Brain pericyte (primary cell): ENCODE measurements around the gene PRKCE.
"Not testable (repeated sequence)": the region's sequence is repeated elsewhere in the genome, so short reads cannot be mapped to it uniquely, and the experiment has no call there.

Source experiments
- DNase-seq: peaks from one replicate; pipeline ENCODE4 v3.0.0-alpha.2; 2012; ENCODE audit warnings: low read depth, low spot score

Gene PRKCE

DNA sequence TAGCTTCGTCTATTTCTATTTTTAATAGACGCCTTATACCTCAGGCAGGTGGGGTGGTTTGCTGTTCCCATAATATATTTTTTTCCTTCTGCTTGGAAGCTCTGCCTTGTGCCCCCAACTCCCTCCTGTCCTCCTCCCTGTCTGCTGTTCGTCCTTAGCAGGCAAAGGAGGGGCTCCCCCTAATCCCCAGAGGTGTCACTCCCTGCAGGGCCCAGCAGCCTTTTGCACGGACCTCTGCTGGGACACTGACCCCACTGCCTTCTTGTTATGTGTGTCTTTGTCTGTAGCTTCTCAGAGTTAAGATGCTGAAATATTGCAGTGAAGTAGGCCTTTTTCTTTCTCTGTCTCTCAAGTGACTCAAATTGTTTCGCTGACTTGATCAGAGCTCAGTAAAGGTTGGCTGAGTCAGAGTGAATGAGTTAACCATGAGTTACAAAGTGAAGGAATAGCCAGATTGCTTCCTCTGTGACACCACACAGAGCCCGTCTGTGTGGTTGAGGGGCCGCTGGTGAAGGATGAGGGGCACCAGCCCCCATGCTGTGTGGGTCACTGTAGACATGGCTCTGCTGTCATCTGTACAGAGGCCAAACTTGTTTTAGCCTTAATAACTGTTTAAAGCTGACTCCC is 47.7 kb downstream of the PRKCE start:
- no peak for DNase-seq

GRCh38 chr2:45700407-45701013 is 49.0 kb downstream of the PRKCE start:
- no peak for DNase-seq

DNA sequence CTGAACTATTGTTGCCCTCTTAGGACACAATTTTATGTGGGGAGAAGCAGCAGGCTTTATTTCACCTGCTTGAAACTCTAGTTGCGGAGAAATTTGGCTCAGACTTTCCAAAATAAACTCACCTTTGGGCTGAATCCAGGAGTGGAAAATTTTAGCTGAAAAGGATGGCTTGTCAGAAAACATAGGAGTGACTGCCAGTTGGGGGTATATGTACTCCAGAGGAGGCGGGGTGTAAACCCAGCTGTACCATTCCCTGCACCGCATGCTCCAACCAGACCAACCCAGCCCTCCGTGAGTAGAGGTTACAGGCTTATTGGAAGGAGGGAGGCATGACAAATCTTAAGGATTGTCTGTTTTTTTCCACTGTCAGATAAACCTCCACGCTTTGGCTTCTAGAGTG is 53.8 kb downstream of the PRKCE start:
- DNase-seq = no peak

DNA sequence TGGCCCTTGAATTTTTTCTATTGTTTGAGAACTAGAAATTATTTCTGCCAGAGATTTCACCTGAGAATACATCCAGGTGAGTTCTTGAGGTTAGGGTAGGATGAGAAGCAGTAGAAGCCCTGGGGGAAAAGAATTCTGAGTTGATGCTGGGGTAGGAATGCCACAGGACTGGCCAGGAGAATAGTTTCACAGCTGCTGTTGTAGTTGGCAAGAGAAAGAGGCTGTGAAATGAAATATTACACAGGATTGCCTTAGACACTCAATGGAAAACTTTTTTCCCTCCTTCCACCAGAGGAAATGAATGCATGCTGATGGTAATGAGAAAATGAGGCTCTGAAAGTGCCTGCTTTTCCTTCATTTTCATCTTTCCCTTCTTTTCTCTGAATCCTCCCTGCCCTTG is 54.6 kb downstream of the PRKCE start:
- DNase-seq = no peak

- no peak for DNase-seq
These were observed 55.5 kb downstream of the PRKCE start for GRCh38 chr2:45707006-45707405.

DNA sequence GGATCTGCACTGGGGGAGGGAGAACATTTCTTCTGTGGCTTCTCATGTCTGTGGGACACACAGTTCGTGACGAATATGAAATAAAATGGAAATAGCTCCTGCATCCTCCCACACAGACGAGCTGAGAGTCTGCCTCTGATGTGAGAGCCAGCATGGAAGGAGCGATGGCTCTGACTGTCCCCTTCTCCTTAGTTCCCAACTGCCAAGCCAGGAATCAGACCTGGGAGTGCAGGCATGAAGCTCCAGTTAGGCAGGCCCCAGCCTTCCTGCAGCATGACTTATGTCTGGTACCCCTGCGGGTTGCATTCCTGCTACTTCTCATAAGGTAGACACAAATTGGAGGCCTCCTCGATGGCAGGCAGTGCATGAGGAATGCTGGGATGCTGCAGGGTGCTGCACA is 56.2 kb downstream of the PRKCE start:
- no peak for DNase-seq

GRCh38 chr2:45708501-45708900 is 57.0 kb downstream of the PRKCE start:
- DNase-seq = no peak

GRCh38 chr2:45709137-45709536 is 57.7 kb downstream of the PRKCE start:
- DNase-seq = no peak

- DNase-seq = no peak
These were observed 59.0 kb downstream of the PRKCE start for GRCh38 chr2:45710468-45710867.

GRCh38 chr2:45711224-45711623 is 59.7 kb downstream of the PRKCE start:
- DNase-seq = no peak

DNA sequence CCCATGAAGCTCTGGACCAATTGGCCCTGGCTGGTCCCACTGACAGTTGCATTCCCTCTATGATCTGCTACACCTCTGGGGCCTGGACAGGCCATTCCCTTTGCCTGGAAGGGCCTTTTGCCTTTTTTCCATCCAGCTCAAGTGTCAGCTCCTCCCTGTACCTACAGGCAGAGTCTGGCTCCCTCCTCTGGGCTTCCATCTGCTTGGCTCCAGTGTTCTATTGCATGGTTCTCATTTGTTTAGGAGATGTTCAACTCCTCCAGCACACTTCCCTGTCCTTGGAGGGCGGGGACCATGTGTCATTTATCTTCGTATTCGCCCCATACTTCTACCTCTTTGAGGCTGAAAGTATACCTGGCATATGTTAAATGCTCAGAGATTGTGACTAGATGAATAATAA is 61.1 kb downstream of the PRKCE start:
- no peak for DNase-seq

DNA sequence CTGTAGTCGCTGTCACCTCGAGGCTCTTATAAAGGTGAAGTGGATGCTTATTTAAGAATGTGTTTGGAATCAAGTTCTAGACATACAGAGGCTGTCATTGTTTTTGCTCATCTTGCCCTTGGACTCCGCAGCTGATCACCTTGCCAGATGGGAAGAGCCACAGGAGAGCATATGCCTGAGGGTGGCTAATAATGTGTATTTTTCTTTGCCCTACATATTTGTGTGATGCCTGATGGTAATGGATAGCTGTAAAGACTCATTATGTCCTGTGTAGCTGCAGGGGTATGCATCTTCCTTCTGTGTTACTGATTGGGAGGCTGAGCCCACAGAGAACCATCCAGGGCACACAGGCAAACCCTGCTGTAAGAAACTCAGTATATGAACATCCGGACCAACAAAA is 61.7 kb downstream of the PRKCE start:
- no peak for DNase-seq

DNA sequence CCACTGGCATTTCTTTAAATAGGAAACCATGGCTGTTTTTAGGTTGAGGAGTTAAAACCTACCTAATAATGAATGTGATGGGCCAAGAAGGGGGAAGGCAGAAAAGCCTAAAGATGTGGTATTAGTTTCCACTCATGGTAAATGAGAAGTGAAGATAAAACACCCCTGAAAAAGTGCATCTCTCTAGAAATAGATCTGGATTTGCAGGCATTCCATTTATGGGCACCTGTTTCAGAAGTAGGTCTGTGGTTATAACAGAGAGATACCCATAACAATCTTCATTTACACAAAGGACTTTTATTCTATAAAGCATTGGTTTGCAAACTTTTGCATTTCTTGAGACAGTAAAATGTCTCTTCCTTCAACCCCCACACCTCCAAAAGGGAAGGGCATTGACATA is 62.1 kb downstream of the PRKCE start:
- DNase-seq = no peak

DNA sequence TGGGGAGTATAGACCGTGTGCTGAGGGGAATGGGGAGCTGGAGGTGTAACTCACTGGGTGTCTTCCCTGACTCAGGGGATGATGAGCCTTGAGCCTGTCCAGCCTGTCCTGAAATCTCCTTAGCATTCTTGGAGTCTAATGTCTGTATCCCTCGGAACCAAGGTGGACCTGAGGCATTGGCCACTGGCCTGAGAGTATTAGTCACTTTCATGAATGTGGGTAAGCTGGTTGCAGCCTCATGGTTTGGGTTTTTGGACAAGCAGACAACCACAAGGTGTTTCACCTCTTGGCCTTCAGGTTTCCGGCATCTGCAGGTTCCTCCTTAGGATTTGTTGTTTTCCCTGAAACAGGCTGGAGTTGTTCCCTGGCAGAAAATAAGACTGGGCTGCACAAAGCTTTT is 63.2 kb downstream of the PRKCE start:
- no peak for DNase-seq

DNA sequence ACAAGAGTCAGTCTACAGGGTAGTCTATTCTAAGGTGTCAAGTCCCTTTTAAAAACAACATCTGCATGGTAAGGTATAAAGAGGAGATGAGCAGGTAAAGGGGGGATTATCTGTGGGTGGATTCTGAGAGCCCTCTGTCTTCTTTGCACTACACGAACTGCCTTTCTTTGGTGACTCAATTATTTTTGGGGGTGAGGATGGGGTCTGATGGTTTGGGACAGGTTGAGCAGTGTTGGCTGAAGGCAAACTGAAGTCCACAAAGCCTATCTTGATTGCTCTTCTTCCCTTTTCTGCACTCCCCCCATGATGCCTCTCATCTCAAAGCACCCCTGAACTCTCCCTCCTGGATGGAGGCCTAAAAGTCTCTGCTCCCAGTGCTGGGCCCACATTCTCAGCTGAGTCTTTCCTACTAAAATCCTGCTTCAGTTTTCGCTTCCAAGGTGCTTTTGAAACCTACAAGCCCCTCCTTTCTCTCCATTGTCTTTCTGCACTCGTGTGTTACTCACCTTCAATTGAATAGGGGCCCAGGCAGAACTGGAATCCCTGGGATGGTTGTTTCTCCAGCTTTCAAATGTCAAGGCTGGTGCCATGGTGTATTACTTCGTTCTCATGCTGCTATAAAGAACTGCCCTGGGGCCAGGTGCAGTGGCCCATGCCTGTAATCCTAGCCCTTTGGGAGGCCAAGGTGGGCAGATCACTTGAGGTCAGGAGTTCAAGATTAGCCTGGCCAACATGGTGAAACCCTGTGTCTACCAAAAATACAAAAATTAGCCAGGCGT is 64.3 kb downstream of the PRKCE start:
- no peak for DNase-seq

GRCh38 chr2:45716432-45716831 is 65.0 kb downstream of the PRKCE start:
- not testable (repeated sequence) for DNase-seq

DNA sequence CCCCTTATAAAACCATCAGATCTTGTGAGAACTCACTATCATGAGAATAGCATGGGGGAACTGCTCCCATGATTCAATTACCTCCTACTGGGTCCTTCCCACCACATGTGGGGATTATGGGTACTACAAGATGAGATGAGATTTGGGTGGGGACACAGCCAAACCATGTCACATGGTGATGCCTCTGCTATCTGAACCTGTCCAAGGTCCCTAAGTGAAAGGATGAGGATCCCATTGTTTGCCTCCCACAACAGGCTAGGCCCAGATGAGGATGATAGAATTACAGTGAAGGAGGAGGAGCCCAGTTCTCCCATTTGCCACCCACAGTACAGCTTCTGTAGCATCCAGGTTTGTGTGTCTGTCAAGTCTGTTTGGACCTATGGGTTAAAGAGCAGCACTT is 65.4 kb downstream of the PRKCE start:
- no peak for DNase-seq

GRCh38 chr2:45720210-45720609 is 68.7 kb downstream of the PRKCE start:
- DNase-seq = no peak

DNA sequence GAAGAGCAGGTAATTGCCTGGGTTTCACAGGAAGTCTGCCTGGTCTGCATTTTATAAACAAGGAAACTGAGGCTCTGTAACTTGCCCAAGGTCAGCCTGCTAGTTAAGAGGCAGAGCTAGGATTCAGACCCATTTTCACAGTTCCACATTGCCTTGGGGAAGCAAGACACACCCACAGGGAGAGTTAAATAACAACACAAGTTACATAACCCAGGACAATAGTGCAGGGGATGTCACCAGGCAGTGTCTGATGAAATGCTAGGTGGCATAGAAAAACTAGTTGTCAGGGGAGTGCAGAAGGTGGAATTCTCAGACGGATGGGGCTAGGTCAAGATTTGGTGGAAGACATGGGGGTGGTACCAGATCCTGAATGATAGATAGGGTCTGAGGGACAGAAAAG is 69.7 kb downstream of the PRKCE start:
- DNase-seq = no peak

DNA sequence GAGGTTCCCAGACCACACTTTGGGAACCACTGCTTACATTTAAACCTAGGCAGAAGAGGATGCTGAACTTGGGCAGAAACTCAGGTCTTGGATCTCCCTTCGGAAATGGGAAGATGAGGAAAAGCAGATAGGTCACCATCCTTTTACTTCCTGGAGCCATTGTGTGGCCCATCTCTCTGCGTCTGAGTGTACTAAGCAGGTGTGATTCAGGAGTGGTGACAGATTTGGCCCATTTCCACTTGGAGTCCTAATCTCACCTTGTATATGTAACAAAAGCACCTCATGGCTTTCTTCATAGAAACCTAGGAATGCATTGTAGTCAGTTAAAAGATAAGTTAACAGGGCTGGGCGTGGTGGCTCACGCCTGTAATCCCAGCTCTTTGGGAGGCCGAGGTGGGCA is 71.0 kb downstream of the PRKCE start:
- DNase-seq = no peak

- no peak for DNase-seq
These were observed 72.4 kb downstream of the PRKCE start for GRCh38 chr2:45723857-45724256.

- no peak for DNase-seq
These were observed 72.9 kb downstream of the PRKCE start for GRCh38 chr2:45724335-45724734.

DNA sequence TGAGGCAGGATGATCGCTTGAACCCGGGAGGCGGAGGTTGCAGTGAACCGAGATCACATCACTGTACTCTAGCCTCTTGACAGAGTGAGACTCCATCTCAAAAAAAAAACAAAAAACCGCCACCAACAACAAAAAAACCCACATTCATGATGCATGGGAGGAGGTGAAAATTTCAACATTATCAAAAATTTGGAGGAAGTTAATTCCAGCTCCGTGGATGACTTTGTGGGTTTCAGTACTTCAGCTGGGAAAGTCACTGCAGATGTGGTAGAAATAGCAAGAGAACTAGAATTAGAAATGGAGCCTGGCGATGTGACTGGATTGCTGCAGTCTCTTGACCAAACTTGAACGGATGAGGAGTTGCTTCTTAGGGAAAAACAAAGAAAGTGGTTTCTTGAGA is 74.3 kb downstream of the PRKCE start:
- DNase-seq = no peak
